Pancreas (tissue), 10 donors: ENCODE data around the gene RAB35. TPM values are rescaled to one million over a fixed set of nuclear protein-coding genes. Genes with fewer than 3 reads are reported as not detected.

Experiments used
- ATAC-seq, 4 donors: fragments of 200-7000 bp; cut with Tn5 transposase; one replicate each; pipeline versions ENCODE4 v1.8.0 to v1.9.1; 2020; ENCODE audit warnings: mild to moderate bottlenecking in 4 of 4, moderate library complexity in 4 of 4
- DNase-seq, 6 donors: peaks; one replicate each; pipeline ENCODE4 v3.0.0-alpha.2; 2020
- FAIRE-seq: peaks from 2 replicates; lab custom pipeline; 2012; peaks lifted over from hg19 to GRCh38; lab: Jason Lieb, UNC
- H3K27ac ChIP-seq, 4 donors: fragments of 200-600 bp; sonication (generic); 1 replicate in 3 of 4; 2 replicates in 1 of 4; pipeline versions ENCODE4 v1.5.0 to v1.8.0; 2020
- H3K27me3 ChIP-seq, 4 donors: fragments of 200-600 bp; one replicate each; pipeline ENCODE4 v1.8.0; 2021
- H3K36me3 ChIP-seq, 3 donors: fragments of 200-600 bp; sonication (generic) in 1 of 3; one replicate each; pipeline versions ENCODE4 v1.5.0 to v1.8.0; 2020 to 2021
- H3K4me1 ChIP-seq, 3 donors: fragments of 200-600 bp; one replicate each; pipeline ENCODE4 v1.8.0; 2021
- H3K4me3 ChIP-seq, 4 donors: fragments of 200-600 bp; sonication (generic) in 2 of 4; one replicate each; pipeline versions ENCODE4 v1.5.0 to v1.8.0; 2020 to 2021
- H3K9me3 ChIP-seq, 4 donors: fragments of 200-600 bp; one replicate each; pipeline ENCODE4 v1.8.0; 2021
- WGBS, 2 donors: extraction: QIAGEN DNeasy Blood & Tissue Kit; methylation state at CpG; one replicate each; pipeline ENCODE4 v1.1.7; 2013; 5-methylcytosine and 5-hydroxymethylcytosine counted together
- intact Hi-C, 3 donors: fragments of 100-400 bp; cut with DNase I; formaldehyde crosslinking; loops; one replicate each; pipeline versions ENCODE4 v1.11.1 to v1.14.2; 2022
- polyA plus RNA-seq, 2 donors: library from polyadenylated mRNA; stranded (reverse); fragments of 200-250 nt; gene quantifications; one replicate each; pipeline ENCODE4 v1.2.3, GENCODE V29; 2013
- total RNA-seq, 6 donors: library from RNA; stranded (reverse); fragmentation: NEBNext Ultra II Directional in 4 of 6; extraction: Animal tissue kit (Norgen Biotek cat#: 25700) in 4 of 6; gene quantifications; one replicate each; pipeline versions ENCODE4 v1.2.1 to v1.2.4, GENCODE V29; 2021 to 2023
- TF ChIP-seq, protein P1 (sequence below), 4 donors: fragments of 200-600 bp; sonication (generic) in 3 of 4; IDR thresholded peaks; one replicate each; pipeline versions ENCODE4 v1.5.0 to v1.8.0; 2021; ENCODE audit warnings: antibody characterized with exemption in 4 of 4
- donor health status: healthy with polysubstance abuse.
- donor health status: DM: no; HTN: no; CAD: no; lungs with moderate emphysema.
- donor health status: DM: no; HTN: no; CAD: no.
- donor health status: control.
- donor health status: control.
- donor health status: Bipolar disorder and iron deficiency.
- donor health status: DM: yes; HTN: yes; CAD: no.
- donor health status: DM: no; HTN: no; CAD: no.
- donor health status: DM: no; HTN: no; CAD: no.
- donor health status: DM: yes; HTN: yes; CAD: no.

The RAB35 gene
- total and polyA plus RNA-seq, 8 donors: 10.7 to 23.0 (median 14.5) TPM

DNA sequence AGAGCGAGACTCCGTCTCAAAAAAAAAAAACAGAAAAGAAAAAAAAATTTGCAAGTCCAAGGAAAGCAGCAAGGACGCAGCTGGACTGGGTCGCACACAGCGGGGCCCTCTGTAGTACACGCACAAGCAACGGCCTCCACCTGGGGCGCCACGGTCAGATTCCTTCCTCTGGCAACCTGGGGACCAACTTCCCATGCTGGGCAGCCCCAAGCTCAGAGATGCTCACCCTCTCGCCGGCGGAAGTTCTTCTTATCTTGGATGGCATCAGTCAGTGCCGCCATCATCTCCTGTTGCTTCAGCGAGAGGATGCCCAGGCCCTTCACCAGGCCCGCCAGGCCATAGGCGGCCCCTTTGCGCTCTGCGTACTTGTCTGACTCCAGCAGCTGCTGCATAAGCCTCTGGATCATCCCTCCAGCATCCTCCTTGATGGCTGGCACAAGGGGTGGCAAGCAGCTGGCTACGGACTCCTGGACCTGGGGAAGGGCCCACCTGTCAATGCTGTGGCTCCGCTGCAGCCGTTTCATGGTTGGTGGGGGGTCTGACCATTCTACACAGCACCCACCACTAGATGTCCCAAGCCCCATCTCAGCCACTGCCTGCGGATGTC, 34.5 kb upstream of the RAB35 start:
- no peak for ATAC-seq
- H3K4me3 ChIP-seq: no peak overlapping the region
- WGBS, 2 donors: 95 to 96% methylated on average over 21 to 22 of the region's 22 CpGs
- TF ChIP-seq, protein P1, sequence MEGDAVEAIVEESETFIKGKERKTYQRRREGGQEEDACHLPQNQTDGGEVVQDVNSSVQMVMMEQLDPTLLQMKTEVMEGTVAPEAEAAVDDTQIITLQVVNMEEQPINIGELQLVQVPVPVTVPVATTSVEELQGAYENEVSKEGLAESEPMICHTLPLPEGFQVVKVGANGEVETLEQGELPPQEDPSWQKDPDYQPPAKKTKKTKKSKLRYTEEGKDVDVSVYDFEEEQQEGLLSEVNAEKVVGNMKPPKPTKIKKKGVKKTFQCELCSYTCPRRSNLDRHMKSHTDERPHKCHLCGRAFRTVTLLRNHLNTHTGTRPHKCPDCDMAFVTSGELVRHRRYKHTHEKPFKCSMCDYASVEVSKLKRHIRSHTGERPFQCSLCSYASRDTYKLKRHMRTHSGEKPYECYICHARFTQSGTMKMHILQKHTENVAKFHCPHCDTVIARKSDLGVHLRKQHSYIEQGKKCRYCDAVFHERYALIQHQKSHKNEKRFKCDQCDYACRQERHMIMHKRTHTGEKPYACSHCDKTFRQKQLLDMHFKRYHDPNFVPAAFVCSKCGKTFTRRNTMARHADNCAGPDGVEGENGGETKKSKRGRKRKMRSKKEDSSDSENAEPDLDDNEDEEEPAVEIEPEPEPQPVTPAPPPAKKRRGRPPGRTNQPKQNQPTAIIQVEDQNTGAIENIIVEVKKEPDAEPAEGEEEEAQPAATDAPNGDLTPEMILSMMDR (IDR thresholded peaks at IDR 0.05): no peak
- no peaks in the 10 kb centered on the region for H3K4me1 ChIP-seq
- H3K27me3 ChIP-seq: no peaks in the 10 kb centered on the region
- no peak for FAIRE-seq
- no peak for DNase-seq
- intact Hi-C loops: no loop called here
- peaks cover 0 to 92% (median 48%) of the 10 kb centered on the region in 3 donors for H3K36me3 ChIP-seq
- no peaks in the 10 kb centered on the region for H3K9me3 ChIP-seq
- H3K27ac ChIP-seq: no peak overlapping the region

DNA sequence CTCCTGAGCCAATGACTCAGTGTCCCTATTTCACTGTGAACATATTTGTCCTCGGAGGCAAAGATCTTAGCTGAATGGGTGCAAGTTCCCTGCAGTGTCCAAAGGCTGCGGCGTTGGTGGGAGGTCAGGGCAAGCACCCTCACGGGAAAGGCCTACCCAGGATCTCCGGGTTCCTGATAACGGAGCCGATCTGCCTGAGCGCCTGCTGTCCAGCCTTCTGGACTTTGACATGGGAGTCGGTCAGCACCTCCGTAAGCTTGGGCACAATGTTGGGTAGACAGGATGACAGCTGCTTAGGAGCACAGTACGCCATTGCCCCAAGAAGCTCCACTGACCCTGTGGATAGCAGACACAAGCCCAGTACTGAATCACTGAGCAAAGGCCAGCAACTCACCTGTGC, 31.5 kb upstream of the RAB35 start:
- 88 to 90% methylated on average over 11 of the region's 11 CpGs for WGBS, 2 donors
- Histone ChIP-seq H3K4me3 (no peak overlapping the region), H3K27me3 (no peaks in the 10 kb centered on the region), H3K4me1 (no peaks in the 10 kb centered on the region), H3K27ac (no peak overlapping the region), H3K36me3 (peaks cover 9 to 85% (median 41%) of the 10 kb centered on the region in 3 donors), H3K9me3 (no peaks in the 10 kb centered on the region)
- intact Hi-C loops: no loop called here
- no peak for ATAC-seq
- no peak for FAIRE-seq
- DNase-seq: no peak
- TF ChIP-seq, protein P1 (IDR thresholded peaks at IDR 0.05): no peak

DNA sequence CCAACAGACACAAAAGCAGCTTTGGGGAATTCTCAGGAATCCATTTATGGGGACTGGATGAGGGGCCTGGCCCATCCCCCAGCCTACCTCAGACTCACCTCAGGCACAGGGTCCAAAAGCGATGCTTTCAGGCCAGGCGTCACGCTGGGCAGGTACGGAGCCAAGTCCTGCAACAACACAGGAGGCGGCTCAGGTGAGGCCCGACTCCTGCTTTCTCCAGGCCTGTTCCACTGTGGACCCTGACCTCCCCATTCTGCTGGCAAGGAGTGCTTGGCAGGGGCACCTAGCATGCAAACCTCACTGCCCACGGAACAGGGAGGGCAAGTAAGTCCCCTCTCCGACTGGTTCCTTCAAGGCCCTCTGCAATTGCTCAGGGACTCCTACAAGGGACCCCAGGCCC, 28.6 kb upstream of the RAB35 start:
- no peak overlapping the region for H3K27ac ChIP-seq
- 96 to 97% methylated on average over 8 of the region's 8 CpGs for WGBS, 2 donors
- intact Hi-C loops: no loop called here
- no peaks in the 10 kb centered on the region for H3K4me1 ChIP-seq
- peaks cover 9 to 89% (median 53%) of the 10 kb centered on the region in 3 donors for H3K36me3 ChIP-seq
- DNase-seq (no peak), FAIRE-seq (no peak), ATAC-seq (no peak)
- TF ChIP-seq, protein P1 (IDR thresholded peaks at IDR 0.05): no peak
- no peaks in the 10 kb centered on the region for H3K9me3 ChIP-seq
- H3K4me3 ChIP-seq: no peak overlapping the region
- H3K27me3 ChIP-seq: no peaks in the 10 kb centered on the region

DNA sequence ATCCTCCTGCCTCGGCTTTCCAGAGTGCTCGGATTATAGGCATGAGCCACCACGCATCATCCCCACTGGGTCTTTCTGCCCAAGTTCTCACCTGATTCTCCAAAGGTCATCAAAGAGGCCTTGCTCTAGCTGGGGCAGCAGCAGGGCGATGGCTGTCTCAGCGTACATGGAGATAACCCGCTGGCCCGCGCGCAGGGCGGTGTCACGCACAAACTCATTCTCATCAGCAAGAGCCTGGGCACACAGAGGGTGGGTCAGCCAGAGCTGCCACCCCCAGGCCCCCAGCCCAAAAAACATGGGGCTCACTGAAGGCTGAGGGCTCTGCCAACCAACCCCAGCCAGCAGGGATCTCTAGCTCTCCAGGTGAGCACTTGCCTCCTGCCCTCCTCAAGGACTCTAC, 27.7 kb upstream of the RAB35 start:
- TF ChIP-seq, protein P1 (IDR thresholded peaks at IDR 0.05): no peak
- DNase-seq: no peak
- H3K27me3 ChIP-seq: no peaks in the 10 kb centered on the region
- no peaks in the 10 kb centered on the region for H3K4me1 ChIP-seq
- H3K9me3 ChIP-seq: no peaks in the 10 kb centered on the region
- no peak overlapping the region for H3K27ac ChIP-seq
- intact Hi-C loops: no loop called here
- FAIRE-seq: no peak
- no peak for ATAC-seq
- H3K4me3 ChIP-seq: no peak overlapping the region
- WGBS, 2 donors: 97 to 98% methylated on average over 11 of the region's 11 CpGs
- peaks cover 9 to 89% (median 49%) of the 10 kb centered on the region in 3 donors for H3K36me3 ChIP-seq

DNA sequence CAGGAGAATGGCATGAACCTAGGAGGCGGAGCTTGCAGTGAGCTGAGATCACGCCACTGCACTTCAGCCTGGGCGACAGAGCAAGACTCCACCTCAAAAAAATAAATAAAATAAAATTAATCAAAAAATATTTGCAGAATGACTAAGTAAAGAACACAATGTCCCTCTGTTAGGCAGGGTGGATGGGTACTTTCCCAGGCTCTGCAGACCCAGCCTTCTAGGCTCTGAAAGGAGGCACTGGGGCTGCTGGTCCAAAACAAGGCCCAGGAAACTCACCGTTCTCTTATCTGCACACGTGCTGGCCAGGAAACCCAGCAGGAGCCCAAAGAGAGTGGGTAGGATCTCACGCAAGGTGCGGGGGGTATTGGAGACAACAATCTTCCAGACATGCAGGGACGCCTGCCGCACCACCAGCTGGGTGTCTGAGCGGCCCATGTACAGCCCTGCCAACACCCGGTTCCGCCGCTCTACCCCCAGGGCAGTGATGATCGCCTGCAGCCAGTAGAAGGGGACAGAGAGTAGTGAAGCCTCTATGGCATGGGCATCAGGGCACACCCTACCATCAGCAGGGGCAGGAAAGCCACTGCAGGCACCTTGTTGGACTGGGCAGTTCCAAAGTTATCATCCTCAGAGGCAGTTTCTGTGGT, 25.8 kb upstream of the RAB35 start:
- no peak overlapping the region for H3K27ac ChIP-seq
- WGBS, 2 donors: 92 to 93% methylated on average over 14 of the region's 14 CpGs
- no peaks in the 10 kb centered on the region for H3K27me3 ChIP-seq
- H3K4me1 ChIP-seq: no peaks in the 10 kb centered on the region
- no peak for DNase-seq
- peaks cover 9 to 89% (median 53%) of the 10 kb centered on the region in 3 donors for H3K36me3 ChIP-seq
- no peak for FAIRE-seq
- no peaks in the 10 kb centered on the region for H3K9me3 ChIP-seq
- H3K4me3 ChIP-seq: no peak overlapping the region
- intact Hi-C loops: no loop called here
- ATAC-seq: peak in 2 of 4 donors; percentile 24 to 60
- TF ChIP-seq, protein P1 (IDR thresholded peaks at IDR 0.05): no peak
